Effector memory CD4-positive, alpha-beta T cell (primary cell): Measurements from ENCODE around the gene APOBR.
"Not testable (repeated sequence)": the region's sequence is repeated elsewhere in the genome, so short reads cannot be mapped to it uniquely, and the experiment has no call there.

Source experiments
- DNase-seq, 3 donors: peaks; one replicate each; pipeline ENCODE4 v3.0.0-alpha.2; 2020
- H3K27ac ChIP-seq: 2 replicates; pipeline ENCODE4 v1.7.0; 2013; ENCODE audit warnings: mild to moderate bottlenecking, low read length, moderate library complexity; ENCODE audit not compliant: insufficient read depth, poor library complexity, severe bottlenecking
- H3K27me3 ChIP-seq: replicated peaks from 2 replicates; pipeline ENCODE4 v1.7.0; 2013; ENCODE audit warnings: mild to moderate bottlenecking, low read length; ENCODE audit not compliant: insufficient read depth, control insufficient read depth, poor library complexity, severe bottlenecking
- H3K36me3 ChIP-seq: 2 replicates; pipeline ENCODE4 v1.7.0; 2013; ENCODE audit warnings: mild to moderate bottlenecking, low read length, moderate library complexity; ENCODE audit not compliant: control insufficient read depth, insufficient read depth
- H3K4me1 ChIP-seq: 2 replicates; pipeline ENCODE4 v1.7.0; 2013; ENCODE audit warnings: low read length, mild to moderate bottlenecking; ENCODE audit not compliant: control insufficient read depth, insufficient read depth, poor library complexity, severe bottlenecking
- H3K4me3 ChIP-seq: 2 replicates; pipeline ENCODE4 v1.7.0; 2013; ENCODE audit warnings: low read length, low read depth, mild to moderate bottlenecking; ENCODE audit not compliant: insufficient read depth, poor library complexity, severe bottlenecking
- H3K9me3 ChIP-seq: 2 replicates; pipeline ENCODE4 v1.7.0; 2013; ENCODE audit warnings: mild to moderate bottlenecking, low read length, moderate library complexity; ENCODE audit not compliant: control insufficient read depth

APOBR gene

DNA sequence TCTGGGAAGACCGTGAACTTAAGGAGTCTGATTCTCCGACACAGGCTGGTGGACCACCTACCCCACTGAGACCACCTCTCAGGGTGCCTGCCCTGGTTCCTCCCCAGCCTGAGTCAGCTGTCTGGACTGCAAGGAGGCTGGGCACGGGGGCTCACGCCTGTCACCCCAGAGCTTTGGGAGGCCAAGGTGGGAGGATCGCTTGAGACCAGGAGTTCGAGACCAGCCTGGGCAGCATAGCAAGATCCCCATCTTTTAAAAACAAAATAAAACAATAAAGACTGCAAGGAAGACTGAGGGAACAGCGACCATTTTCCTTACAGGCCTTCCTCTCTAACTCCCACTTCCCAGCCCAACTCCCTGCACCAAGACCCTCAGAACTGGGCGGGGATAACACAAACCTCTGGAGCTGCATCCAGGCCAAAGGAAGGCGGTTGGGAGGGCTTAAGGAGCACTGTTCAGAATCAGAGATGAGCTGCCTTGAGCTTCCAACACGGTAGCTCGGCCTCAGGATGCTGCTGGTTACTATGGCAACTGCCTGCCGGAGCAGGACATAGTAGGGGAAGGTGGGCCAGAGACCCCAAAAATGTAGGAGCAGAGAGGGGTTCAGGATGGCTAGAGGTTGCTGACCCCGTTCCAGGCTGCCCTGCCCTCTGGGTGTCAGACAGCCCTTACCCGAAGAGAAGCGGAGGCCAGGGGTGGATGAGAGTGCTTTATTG, 4.4 kb downstream of the APOBR start:
- no peaks in the 10 kb centered on the region for H3K27me3 ChIP-seq
- no peak overlapping the region for H3K27ac ChIP-seq
- H3K4me1 ChIP-seq, result peaks cover 28% of the 10 kb centered on the region
- peaks cover 15% of the 10 kb centered on the region for H3K36me3 ChIP-seq
- no peak overlapping the region for H3K4me3 ChIP-seq
- H3K9me3 ChIP-seq, result no peaks in the 10 kb centered on the region
- DNase-seq, result no peak

DNA sequence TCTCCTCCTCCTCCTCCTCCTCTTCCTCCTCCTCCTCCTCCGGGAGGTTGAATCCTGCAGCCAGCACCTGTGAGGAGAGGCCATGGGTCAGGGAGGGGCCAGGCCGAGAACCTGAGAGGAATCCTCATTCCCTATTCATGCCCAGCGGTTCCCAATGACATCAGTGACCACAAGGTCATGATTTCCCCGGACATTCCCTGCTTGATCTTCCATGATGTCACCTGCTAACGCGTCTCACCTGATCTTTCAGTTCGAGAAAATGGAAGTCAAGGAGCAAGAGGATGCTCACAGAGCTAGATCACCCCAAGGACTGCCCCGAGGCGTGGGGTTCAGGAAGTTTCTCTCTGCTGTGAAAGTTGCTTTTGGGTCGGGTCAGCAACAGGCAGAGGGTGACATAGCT, 5.4 kb downstream of the APOBR start:
- H3K4me1 ChIP-seq, result peaks cover 20% of the 10 kb centered on the region
- H3K27ac ChIP-seq, result no peak overlapping the region
- H3K27me3 ChIP-seq, result no peaks in the 10 kb centered on the region
- no peak for DNase-seq
- no peaks in the 10 kb centered on the region for H3K9me3 ChIP-seq
- H3K36me3 ChIP-seq, result peaks cover 15% of the 10 kb centered on the region
- no peak overlapping the region for H3K4me3 ChIP-seq

DNA sequence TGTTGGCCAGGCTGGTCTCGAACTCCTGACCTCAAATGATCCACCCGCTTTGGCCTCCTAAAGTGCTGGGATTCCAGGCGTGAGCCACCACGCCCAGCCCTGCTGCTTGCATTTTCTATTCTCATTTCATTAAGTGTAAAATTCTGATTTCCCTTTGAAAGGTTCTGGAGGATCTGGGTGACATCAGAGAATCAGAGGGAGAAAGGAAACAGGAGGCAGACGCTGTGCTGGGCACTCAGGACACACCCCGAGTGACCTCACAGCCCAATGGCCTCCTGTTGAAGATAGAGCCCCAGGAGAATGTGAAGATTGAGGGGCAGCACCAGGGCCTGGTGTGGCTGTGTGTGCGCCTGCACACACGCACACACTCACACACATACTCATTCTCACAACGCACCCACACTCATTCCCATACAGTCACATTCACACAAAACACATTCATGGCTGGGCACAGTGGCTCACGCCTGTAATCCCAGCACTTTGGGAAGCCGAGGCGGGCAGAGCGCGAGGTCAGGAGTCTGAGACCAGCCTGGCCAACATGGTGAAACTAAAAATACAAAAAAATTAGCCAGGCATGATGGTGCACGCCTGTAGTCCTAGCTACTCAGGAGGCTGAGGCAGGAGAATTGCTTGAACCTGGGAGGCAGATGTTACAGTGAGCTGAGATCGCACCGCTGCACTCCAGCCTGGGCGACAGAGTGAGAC, 6.2 kb downstream of the APOBR start:
- Histone ChIP-seq H3K4me1 (peaks cover 13% of the 10 kb centered on the region), H3K36me3 (peaks cover 15% of the 10 kb centered on the region)
- not testable (repeated sequence) for H3K9me3 ChIP-seq, H3K27me3 ChIP-seq, DNase-seq, H3K4me3 ChIP-seq, H3K27ac ChIP-seq

DNA sequence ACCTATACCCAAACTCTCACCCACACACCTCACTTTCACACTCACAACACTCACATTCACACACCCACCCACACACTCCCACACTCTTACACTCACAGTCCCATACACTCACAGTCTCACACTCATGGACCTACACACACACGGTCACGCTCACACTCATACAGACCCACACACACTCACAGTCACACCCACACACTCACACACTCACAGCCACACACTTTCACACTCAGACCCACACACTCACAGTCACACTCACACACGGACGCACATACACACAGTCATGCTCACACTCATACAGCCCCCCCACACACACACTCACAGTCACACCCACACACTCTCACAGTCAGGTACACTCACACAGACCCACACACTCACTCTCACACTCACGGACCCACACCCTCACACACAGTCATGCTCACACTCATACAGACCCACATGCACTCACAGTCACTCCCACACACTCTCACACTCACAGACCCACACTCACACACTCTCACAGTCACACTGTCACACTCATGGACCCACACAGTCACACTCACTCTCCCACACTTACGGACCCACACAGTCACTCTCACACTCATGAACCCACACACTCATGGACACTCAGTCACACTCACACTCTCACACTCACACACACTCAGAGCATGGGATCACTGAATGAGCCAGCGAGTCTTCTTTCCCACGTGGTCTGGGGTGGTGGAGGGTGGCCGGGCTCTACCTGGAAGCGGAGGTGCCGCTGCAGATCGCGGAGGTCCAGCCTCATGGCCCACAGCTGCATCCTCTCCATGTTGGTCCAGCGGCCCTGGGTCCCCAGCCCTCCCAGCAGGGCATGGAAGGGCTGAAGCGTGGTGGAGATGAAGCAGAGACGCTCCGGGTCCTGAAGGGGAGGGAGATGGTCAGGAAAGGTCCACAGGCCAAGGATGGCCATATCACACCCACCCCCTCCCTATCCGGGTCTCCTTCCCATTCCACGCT, 7.1 kb downstream of the APOBR start:
- H3K9me3 ChIP-seq, result no peaks in the 10 kb centered on the region
- no peak overlapping the region for H3K27ac ChIP-seq
- peaks cover 15% of the 10 kb centered on the region for H3K36me3 ChIP-seq
- peaks cover 3% of the 10 kb centered on the region for H3K4me1 ChIP-seq
- DNase-seq, result no peak
- no peaks in the 10 kb centered on the region for H3K27me3 ChIP-seq
- H3K4me3 ChIP-seq, result no peak overlapping the region

GRCh38 chr16:28502290-28502689, 7.8 kb downstream of the APOBR start:
- no peaks in the 10 kb centered on the region for H3K4me1 ChIP-seq
- no peak overlapping the region for H3K4me3 ChIP-seq
- H3K9me3 ChIP-seq, result no peaks in the 10 kb centered on the region
- no peaks in the 10 kb centered on the region for H3K27me3 ChIP-seq
- DNase-seq, result no peak
- no peak overlapping the region for H3K27ac ChIP-seq
- H3K36me3 ChIP-seq, result peaks cover 15% of the 10 kb centered on the region

- H3K27me3 ChIP-seq, result no peaks in the 10 kb centered on the region
- no peaks in the 10 kb centered on the region for H3K9me3 ChIP-seq
- no peak overlapping the region for H3K27ac ChIP-seq
- peaks cover 9% of the 10 kb centered on the region for H3K4me1 ChIP-seq
- no peak overlapping the region for H3K4me3 ChIP-seq
- peaks cover 3% of the 10 kb centered on the region for H3K36me3 ChIP-seq
- no peak for DNase-seq
These were observed 9.2 kb downstream of the APOBR start for GRCh38 chr16:28503470-28504259.

- no peaks in the 10 kb centered on the region for H3K27me3 ChIP-seq
These were observed 10.4 kb downstream of the APOBR start for GRCh38 chr16:28504707-28505404.

GRCh38 chr16:28505489-28506137, 11.2 kb downstream of the APOBR start:
- H3K36me3 ChIP-seq, result no peaks in the 10 kb centered on the region
- H3K27me3 ChIP-seq, result no peaks in the 10 kb centered on the region
- DNase-seq, result no peak
- no peak overlapping the region for H3K27ac ChIP-seq
- H3K4me1 ChIP-seq, result peaks cover 9% of the 10 kb centered on the region
- H3K4me3 ChIP-seq, result no peak overlapping the region
- no peaks in the 10 kb centered on the region for H3K9me3 ChIP-seq

More at GRCh38 chr16:28504707-28505404, 10.4 kb downstream of the APOBR start:
- Histone ChIP-seq H3K9me3 (no peaks in the 10 kb centered on the region), H3K36me3 (no peaks in the 10 kb centered on the region), H3K27ac (no peak overlapping the region), H3K4me1 (peaks cover 9% of the 10 kb centered on the region), H3K4me3 (no peak overlapping the region)
- no peak for DNase-seq
